Measurements from ENCODE around the gene PIP4K2A. TPM values are rescaled to one million over a fixed set of nuclear protein-coding genes. Genes with fewer than 3 reads are reported as not detected.
"Not testable (repeated sequence)": the region's sequence is repeated elsewhere in the genome, so short reads cannot be mapped to it uniquely, and the experiment has no call there.

Gene PIP4K2A
- total and polyA plus RNA-seq, 9 donors: 4.3 to 85.6 (median 18.4) TPM

GRCh38 chr10:22513483-22514413 is 200.6 kb downstream of the PIP4K2A start:
- H3K4me1 ChIP-seq (ENCODE audit: insufficient read depth); intact Hi-C loops (cut with DNase I); H3K27ac ChIP-seq; H3K27me3 ChIP-seq; H3K36me3 ChIP-seq; DNase-seq; H3K9me3 ChIP-seq; H3K4me3 ChIP-seq: not testable (repeated sequence)
- WGBS, 3 donors: 52 to 59% (median 58%) methylated on average over 19 of the region's 19 CpGs

DNA sequence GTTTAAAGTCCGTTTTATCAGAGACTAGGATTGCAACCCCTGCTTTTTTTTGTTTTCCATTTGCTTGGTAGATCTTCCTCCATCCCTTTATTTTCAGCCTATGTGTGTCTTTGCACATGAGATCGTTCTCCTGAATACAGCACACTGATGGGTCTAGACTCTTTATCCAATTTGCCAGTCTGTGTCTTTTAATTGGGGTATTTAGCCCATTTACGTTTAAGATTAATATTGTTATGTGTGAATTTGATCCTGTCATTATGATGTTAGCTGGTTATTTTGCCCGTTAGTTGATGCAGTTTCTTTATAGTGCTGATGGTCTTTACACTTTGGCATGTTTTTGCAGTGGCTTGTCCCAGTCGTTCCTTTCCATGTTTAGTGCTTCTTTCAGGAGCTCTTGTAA is 202.4 kb downstream of the PIP4K2A start:
- not testable (repeated sequence) for DNase-seq
- 78 to 89% (median 87%) methylated on average over 5 of the region's 5 CpGs for WGBS, 3 donors

DNA sequence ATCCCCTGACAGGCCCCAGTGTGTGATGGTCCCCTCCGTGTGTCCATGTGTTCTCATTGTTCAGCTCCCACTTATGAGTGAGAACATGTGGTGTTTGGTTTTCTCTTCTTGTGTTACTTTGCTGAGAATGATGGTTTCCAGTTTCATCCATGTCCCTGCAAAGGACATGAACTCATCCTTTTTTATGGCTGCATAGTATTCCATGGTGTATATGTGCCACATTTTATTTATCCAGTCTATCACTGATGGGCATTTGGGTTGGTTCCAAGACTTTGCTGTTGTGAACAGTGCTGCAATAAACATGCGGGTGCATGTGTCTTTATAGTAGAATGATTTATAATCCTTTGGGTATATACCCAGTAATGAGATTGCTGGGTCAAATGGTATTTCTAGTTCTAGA is 206.2 kb downstream of the PIP4K2A start:
- H3K4me1 ChIP-seq (ENCODE audit: insufficient read depth); intact Hi-C loops (cut with DNase I); H3K27ac ChIP-seq; H3K36me3 ChIP-seq; H3K27me3 ChIP-seq; H3K9me3 ChIP-seq; H3K4me3 ChIP-seq; DNase-seq: not testable (repeated sequence)
- 94 to 98% (median 95%) methylated on average over 2 of the region's 2 CpGs for WGBS, 3 donors

More for the DNA sequence above, 202.4 kb downstream of the PIP4K2A start:
- H3K27me3 ChIP-seq; H3K27ac ChIP-seq; H3K4me1 ChIP-seq (ENCODE audit: insufficient read depth); H3K36me3 ChIP-seq; H3K9me3 ChIP-seq; H3K4me3 ChIP-seq; intact Hi-C loops (cut with DNase I): not testable (repeated sequence)

GRCh38 chr10:22505911-22506685 is 208.3 kb downstream of the PIP4K2A start:
- no peak for DNase-seq
- intact Hi-C loops (cut with DNase I): no loop called here
- H3K4me3 ChIP-seq: no peak overlapping the region
- H3K27ac ChIP-seq: no peak overlapping the region
- H3K27me3 ChIP-seq: no peaks in the 10 kb centered on the region
- H3K4me1 ChIP-seq (ENCODE audit: insufficient read depth): no peaks in the 10 kb centered on the region
- H3K36me3 ChIP-seq: no peaks in the 10 kb centered on the region
- H3K9me3 ChIP-seq: no peaks in the 10 kb centered on the region
- TF ChIP-seq POLR2A (IDR thresholded peaks at IDR 0.05): no peak
- TF ChIP-seq CTCF (IDR thresholded peaks at IDR 0.05): no peak
- no peak for TF ChIP-seq EP300 (IDR thresholded peaks at IDR 0.05)
- 38 to 48% (median 42%) methylated on average over 11 of the region's 11 CpGs for WGBS, 3 donors

GRCh38 chr10:22504766-22505165 is 209.6 kb downstream of the PIP4K2A start:
- intact Hi-C loops (cut with DNase I): no loop called here
- no peak for TF ChIP-seq POLR2A (IDR thresholded peaks at IDR 0.05)
- TF ChIP-seq CTCF (IDR thresholded peaks at IDR 0.05): no peak
- TF ChIP-seq EP300 (IDR thresholded peaks at IDR 0.05): no peak
- no peaks in the 10 kb centered on the region for H3K36me3 ChIP-seq
- 73 to 75% (median 75%) methylated on average over 4 of the region's 4 CpGs for WGBS, 3 donors
- no peak overlapping the region for H3K4me3 ChIP-seq
- no peaks in the 10 kb centered on the region for H3K9me3 ChIP-seq
- H3K27ac ChIP-seq: no peak overlapping the region
- H3K4me1 ChIP-seq (ENCODE audit: insufficient read depth): no peaks in the 10 kb centered on the region
- H3K27me3 ChIP-seq: no peaks in the 10 kb centered on the region
- DNase-seq: no peak
